GM21619 (cell line): Measurements from ENCODE around the gene SPRY2.
"Not testable (repeated sequence)": the region's sequence is repeated elsewhere in the genome, so short reads cannot be mapped to it uniquely, and the experiment has no call there.

Experiments used
- ATAC-seq: cut with Tn5 transposase; IDR thresholded peaks from one replicate; pipeline ENCODE4 v1.9.1; 2021; ENCODE audit not compliant: unreplicated experiment

The SPRY2 gene

DNA sequence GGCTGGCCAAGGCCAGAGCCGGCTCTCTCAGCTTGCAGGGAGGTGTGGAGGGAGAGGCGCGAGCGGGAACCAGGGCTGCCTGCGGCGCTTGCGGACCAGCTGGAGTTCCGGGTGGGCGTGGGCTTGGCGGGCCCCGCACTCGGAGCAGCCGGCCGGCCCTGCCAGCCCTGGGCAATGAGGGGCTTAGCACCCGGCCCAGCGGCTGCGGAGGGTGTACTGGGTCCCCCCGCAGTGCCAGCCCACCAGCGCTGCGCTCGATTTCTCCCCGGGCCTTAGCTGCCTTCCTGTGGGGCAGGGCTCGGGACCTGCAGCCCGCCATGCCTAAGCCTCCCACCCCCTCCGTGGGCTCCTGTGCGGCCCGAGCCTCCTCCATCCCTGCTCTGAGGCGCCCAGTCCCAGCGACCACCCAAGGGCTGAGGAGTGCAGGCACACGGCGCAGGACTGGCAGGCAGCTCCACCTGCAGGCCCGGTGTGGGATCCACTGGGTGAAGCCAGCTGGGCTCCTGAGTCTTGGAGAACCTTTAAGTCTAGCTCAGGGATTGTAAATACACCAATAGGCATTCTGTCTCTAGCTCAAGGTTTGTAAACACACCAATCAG lies 14.7 kb upstream of the SPRY2 start:
- ATAC-seq: not testable (repeated sequence)

DNA sequence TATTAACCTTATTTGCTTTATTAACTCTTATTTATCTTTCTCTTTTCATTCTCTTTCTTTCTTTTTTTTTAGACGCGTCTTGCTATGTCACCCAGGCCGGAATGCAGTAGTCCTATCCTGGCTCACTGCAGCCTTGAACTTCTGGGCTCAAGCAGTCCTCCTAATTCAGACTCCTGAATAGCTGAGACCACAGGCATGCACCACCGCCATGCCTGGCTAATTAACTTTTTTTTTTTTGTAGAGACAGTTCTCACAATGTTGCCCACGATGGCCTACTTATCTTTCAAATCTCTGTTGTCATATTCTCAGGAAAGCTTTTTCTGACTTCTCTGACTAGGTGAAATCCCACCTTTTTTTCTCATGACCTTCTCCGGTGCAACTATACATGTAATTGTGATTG lies 7.8 kb upstream of the SPRY2 start:
- ATAC-seq: no peak

DNA sequence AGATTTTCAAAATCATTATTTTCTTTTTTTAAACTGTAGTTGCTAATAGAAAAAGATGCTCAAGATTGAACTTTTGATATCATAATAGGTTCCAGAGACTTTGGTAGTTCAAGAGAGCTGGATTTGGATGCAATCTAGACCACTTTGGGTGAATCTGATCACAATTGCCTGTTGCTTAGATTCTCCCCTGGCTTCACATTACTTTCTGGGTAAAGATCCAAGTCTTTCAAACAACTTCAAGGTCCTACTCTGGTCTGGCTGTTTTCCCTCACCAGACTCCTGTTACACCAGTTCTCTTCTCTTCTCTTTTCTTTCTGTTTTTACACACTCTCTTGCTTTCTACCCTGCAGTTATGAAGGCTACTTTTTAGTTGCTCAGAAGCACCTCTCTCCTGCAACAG lies 7.4 kb upstream of the SPRY2 start:
- no peak for ATAC-seq

DNA sequence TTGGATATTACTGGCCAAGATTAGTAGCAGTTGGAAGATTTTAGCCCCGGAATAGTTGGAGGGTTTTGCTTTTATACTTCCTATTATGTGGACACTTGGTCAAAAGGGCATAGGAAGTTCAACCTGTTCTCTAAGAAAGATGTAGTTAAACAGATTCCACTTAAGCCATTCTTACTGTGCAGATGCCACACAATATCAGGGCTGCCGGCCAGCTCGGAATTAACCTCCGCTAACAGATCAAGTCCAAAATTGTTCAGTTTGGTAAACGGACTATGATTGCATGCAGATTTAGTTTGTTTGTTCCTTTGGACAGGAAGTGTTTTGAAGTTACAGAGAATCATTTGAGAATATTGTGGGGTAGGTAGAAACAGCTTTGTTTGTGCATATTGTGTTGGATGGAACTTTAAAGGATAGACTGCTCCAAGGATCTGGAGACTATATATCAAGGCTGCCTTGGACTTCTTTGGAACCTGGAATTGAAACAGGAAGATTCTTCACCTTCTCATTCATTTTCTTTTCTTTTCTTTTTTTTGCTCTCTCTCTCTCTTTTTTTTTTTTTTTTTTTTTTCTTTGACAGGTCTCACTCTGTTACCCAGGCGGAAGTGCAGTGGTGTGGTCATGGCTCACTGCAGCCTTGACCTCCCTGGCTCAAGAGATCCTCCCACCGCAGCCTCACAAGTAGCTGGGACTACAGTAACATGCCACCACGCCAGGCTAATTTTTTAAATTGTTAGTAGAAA lies 5.0 kb upstream of the SPRY2 start:
- ATAC-seq: no peak

DNA sequence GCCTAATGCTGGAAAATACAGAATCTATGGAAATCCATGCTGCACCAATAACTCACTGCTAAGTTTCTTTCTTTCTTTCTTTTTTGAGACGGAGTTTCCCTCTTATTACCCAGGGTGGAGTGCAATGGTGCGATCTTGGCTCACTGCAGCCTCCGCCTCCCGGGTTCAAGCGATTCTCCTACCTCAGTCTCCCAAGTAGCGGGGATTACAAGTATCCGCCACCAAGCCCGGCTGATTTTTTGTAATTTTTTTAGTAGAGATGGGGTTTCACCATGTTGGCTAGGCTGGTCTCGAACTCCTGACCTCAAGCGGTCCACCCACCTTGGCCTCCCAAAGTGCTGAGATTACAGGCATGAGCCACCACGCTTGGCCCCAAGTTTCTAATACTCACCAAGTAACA lies 3.1 kb upstream of the SPRY2 start:
- not testable (repeated sequence) for ATAC-seq

DNA sequence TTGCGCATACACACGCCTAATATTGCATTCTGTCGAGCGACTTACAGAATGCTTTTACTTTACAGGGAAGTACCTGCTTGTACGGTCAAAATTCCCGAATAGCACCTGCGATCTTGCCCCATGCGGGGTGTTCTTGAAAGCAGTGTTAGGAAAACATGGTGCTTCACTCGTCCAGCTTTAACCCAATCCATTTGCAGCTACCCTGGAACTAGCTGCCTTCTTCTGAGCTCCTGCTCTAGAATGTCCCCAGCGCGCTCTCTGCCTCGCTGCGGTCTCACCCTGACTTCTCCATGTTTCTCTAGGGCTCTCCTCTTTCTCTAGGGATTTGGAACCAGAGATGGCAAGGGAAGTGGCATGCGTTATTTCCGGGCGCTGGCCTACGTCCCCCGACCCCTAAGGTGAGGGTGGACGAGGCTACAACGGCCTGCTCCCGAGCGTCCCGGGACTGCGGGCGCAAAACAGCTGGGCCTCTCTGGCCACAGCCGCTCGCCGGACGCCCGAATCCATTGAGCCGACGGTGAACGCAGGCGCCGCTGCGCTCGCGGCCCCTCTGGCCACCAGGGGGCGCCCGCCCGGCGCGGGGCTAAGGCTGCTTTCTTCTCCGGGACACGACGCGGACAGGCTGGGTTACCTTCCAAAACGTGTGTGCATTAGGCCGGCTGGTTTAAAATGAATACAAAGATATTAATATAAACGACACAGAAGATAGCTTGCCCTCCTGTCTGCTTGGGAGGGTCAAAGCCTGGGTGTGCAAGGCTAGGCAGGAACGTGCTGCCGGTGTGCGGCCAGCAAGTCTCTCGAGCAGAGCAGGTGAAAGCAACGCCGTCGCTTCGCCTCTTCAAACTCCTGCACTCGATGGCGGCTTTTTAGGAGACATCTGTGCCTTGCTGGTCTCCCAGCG lies 1.8 kb upstream of the SPRY2 start:
- peak; percentile 40 for ATAC-seq

DNA sequence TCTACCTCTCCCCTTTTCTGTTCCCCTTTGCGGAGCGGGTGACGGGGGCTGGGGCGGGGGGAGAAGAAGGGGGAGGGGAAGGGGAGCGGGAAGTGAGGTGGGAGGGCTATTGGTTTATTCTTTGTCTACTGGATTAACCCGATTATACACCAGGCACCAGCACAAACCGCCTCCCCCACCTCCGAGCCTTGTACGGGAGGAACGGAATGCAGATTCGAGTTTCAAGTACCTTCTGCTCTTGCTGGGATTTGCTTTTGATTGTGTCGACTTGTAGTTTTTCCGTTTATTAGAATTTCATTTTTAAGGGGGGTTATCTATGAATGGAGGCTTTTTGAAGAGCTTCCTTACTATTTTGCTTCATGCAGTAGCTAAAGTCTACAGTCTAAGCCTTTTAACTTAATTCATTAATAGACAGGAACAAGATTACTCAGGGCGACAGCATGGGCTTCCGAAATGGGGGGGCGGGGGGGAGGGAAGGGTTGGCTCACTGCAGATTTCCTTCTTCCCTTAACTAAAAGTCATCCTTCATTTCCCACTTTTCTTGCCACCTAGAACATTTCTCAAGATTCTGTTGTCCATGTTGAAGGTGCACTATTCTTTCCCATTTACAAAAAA lies 937 bp upstream of the SPRY2 start:
- ATAC-seq: no peak

DNA sequence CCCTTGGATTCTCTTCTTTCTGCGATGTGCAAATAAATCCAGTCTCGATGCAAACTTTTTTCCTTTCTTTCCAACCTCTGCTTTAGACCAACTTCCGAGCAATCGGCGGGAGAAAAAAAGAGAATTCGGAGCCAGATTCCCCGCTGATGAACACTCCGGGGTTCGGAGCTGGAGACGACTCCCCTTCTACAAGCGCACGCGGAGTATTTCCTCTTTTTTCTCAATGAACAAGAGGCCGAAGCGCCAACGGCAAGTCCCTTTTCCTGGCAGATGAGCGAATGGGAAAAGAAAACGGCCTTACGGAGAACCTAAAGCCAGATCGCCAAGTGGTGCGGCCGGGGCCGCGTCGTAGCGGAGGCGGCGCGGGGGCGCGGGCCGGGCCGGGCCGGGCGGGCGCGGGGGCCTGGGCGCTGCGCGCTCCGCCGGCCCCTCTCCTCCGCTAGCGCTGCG lies 250 bp downstream of the SPRY2 start:
- ATAC-seq: peak; percentile 16

DNA sequence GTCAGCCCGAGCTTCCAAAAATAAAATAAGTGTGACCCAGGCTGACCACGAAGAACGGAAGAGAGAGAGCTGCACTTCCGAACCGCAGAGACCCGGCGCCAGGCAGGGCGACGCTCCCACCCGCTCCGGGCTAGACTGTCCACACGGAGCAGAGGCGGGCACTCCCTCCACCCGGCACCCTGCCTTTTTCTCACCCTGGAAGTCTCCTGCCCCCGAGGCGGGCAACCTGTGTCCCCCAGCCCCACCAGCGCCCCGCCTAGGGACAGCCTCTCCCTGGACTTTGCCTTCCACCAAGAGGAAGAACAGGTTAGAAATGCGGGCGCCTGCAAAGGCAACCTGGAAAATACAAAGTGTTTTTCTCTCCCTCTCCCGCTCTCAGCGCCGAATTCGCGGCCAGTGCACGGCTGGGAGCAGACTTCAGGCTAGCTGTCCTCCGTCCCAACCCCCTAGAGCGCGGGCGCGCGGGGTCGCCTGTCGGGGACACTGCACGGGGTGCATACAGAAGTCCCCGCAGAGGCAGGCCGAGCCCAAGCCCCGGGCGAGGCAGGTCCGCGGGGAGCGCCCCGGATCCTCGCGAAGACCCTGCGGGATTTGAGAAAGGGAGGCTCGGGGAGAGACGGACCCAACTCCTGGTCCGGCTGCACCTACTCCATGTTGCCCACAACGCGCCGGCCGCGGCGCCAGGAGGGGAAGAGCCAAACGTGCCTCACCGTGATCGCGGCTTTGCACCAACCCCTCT lies 845 bp downstream of the SPRY2 start:
- ATAC-seq: peak; percentile 26

DNA sequence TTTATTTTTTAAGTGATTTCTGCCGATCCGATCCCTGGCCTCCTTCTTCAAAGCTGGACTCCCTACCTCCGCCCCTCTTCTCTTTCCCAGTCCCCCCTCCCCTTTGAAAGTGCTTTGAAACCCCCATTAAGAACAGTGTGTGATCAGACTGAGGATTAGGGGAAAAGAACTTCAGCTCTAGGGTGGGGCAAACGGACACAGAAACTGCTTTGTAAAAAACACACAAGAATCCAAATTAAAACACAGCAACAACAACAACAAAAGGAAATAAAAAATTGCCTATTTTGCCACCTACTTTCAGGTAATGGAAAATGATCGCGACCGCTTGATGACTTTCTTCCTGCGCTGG lies 1.4 kb downstream of the SPRY2 start:
- ATAC-seq: no peak

DNA sequence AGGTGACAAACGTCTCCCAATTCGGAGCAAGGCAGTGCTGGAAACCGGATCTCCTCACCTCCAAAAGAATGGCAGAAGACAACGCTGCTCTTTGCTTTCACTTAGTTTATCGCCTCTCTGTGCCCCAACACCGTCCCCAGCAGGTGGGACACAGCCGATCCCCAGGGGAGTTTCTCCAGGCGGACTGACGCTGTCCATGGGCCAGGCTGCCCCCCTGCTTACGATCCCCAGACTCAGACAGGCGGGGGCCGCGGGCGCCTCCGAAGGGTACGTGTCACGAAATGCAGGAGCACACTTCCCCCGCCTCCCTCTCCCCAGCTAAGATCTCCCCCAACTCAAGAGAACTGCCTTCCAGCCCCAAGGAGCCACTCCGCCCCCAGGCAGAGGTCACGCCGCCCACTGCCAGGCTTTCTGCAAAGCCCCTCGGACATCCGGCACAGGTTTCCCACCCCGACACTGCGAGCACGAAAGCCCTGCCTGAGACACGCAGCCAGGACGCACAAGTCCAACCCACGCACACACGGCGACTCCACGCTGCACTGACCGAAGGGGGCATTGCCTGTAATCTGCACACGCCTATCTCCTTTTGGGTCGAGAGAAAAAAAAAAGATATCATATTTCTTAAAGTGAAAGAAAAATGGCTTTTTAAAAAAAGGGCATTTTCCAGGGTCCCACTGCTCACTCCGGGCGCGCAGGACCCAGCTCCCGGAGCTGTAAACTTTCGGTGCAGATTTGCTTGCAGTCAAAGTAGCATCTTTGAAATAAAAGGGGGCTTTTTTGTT lies 2.0 kb downstream of the SPRY2 start:
- no peak for ATAC-seq

DNA sequence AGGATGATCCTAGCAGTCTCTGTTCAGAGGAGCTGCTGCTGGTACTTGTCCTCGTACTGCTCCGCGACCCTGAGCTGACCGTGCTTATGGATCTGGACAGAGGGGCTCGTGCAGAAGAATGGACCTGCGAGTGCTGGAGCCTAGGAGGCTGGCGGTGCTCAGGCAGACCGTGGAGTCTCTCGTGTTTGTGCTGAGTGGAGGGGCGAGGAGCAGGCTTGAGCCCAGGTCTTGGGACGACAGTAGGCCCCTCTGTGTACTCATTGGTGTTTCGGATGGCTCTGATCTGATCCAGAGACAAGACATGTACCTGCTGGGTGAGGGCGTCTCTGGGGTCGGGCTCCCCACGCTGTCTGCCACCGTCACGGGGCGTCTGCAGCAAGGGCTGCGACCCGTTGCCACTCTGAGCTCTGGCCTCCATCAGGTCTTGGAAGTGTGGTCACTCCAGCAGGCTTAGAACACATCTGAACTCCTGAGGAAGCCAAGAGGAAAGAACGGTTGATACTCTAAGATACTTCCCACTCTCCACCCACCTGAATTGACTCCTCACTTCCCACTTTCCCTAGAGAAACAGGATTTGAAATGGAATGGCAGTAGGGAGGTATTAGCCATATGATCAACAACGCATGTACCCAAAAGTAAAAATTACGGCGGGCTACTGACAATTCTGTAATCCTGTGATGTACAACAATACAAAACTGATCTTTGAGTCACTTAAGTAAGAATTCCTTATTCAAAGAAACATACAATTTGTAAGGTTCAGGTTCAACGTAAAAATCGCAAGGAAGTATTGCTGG lies 3.4 kb downstream of the SPRY2 start:
- no peak for ATAC-seq

DNA sequence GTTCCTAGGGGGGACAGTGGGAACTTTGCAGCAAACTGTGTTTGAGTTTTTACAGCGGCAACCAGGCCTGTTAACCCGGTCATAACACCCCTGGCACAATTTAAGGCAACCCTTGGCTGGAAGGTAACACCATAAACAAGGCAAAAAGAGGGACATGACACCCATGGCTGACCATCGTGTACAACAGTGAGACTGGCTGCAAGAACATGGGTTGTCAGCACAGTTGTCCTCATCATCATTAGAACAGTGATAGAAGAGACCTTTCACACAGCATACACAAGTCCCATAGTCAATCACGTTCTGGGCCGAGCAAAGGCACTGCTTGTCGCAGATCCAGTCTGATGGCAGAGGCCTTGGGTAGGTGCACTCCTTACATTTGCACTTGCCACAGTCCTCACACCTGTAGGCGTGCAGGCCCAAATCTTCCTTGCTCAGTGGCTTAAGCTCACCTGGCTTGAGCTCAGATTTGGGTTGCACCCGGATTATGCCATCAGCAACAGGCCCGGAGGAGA lies 4.1 kb downstream of the SPRY2 start:
- no peak for ATAC-seq

DNA sequence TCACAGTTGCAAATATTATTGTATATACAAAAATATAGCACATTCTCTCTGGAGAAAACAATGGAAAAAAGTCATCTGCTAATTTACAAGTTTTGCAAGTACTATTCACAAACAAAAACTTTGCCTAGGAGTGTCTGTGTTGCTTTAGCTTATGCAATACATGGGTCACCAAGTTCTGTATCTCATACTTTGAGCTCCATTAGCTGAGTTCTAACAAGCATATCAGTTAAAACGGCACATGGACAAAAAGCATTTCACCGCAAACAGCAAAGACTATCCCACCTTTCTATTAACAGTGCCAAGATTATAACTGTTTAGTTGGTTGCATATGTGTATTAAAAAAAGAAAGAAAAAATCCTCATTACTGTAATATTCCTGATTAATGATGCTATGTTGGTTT lies 4.6 kb downstream of the SPRY2 start:
- no peak for ATAC-seq

DNA sequence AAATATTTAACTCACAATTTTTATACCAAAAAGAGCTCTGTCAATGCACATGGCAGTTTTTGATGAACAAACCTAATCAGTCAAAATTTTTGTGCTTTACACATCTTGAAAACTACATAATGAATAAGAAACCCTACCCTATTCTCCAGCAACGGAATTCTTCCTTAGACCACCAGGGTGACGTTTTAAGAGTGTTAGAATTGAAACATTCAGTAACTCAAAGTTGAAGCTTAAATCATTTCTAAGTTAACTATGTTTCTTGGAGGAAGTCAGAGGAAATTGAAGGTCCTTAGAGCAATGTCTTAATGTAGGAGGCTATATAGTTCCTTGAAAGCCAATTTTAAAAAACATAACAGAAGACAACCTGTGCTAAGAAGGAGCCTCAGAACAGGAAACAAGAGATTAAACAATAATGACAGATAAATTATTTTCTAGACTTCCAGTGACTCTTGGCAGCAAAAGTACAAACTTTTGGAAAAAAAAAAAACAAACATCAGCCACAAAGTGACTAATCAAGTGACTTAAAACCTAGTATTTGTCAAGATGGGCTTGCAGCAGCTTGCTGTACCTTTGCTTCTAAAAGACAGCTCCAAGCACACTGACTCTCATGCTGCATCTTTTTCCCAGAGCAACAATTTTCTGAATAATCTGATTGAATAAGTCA lies 6.2 kb downstream of the SPRY2 start:
- no peak for ATAC-seq

DNA sequence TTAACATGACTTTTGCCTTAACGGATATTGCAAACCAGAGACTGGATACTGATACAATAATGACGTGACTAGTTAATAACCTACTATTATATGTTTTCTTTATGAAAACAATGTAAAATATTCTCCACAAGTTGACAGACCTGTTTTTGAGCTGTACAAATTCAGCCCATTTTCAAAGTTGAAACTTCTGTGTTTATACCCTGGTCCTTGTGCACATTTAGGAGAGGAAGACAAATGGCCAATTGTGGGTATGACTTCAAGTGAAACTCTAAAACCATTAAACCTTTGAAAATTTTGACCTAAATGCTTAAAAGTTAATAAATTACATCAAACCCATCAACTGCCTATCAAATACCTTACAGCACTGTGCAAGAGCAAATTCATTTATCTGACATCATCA lies 8.9 kb downstream of the SPRY2 start:
- no peak for ATAC-seq

DNA sequence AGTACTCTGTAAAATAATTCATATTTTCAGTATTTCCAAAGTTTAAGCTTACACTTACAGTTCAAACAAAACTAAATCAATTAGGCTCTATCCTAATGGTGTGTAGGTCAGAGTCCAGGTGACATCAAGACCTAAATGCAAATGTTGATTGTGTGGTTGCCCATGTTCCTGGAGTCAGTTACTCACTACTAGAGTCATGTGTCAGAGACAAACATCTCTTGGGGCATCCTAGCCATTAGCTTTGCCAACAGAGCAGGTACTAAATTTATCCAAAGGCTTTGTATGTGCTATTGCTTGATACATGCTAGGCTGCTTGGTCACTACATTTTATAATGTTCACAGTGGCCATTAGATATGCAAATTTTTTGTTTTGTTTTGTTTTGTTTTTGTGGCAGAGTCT lies 11.7 kb downstream of the SPRY2 start:
- no peak for ATAC-seq

DNA sequence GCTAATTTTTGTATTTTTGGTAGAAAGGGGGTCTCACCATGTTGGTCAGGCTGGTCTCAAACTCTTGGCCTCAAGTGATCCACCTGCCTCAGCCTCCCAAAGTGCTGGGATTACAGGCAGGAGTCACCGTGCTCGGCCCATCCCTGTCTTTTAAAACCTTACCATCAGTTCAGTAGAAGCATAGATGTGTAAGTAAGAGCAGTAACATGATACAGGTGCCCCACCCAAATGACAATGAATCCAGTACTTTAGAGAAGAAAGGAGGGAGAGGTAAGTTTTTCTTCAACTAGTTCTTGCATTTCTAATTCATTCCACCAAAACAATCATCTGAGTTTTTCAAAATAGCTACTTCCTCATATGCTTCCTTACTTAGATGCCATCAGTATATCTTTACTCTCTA lies 21.9 kb downstream of the SPRY2 start:
- no peak for ATAC-seq
